ENCODE measurements around the gene TRIP12. TPM values are rescaled to one million over a fixed set of nuclear protein-coding genes. Genes with fewer than 3 reads are reported as not detected.

Gene TRIP12
- total and polyA plus RNA-seq, 2 of the 13 experiments (the other 11 are each of a cell fraction or from before 2014, with no cell fraction given) = 72.1 to 153 TPM

DNA sequence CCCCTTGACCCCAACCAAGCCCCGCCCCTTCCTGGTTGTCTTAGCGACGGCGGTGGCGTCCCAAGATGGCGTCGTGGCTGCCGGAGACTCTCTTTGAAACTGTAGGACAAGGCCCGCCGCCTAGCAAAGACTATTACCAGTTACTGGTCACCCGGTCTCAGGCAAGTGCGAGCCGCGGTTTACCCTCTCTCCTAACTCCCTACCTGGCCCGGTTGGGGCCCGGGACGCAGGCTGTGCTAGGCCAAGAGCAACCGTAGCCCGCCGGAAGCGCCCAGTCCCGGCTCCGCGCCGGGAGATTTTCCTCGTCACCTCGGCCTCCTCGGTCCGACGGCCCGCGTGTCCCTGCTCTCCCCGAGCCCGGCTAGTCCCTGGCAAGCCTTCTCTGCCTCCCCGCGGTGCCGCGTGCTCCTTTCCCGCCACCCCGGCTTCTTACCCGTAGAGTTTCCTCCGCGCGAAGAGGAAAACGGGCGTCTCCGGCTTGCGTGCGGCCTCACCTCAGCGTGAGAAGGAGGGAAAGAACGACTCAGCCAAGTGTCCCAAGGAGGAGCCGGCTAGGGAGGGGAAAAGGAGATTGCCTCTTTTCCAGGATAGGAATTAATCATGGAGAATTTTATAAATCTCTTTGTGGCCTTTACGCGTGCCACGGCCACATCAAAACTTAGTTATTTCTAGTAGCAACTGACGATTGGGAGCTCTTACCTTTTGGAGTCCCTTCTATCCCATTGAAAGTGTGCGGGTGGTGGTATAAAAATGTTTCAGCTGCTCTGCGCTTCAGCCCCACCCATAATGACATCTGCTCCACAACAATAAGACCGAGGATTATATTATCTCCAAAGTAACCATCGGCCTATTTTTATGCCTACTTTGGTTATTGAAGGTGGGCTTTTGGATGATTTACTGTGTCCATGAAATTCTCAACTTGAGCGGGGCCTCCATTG is 909 bp upstream of the TRIP12 start, which contains the start of gene FBXO36 (continued):
- TF ChIP-seq, protein P1, sequence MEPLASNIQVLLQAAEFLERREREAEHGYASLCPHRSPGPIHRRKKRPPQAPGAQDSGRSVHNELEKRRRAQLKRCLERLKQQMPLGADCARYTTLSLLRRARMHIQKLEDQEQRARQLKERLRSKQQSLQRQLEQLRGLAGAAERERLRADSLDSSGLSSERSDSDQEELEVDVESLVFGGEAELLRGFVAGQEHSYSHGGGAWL (CRISPR knock-in tag; IDR thresholded peaks at IDR 0.05) = peak; percentile 75
- TF ChIP-seq MIXL1 (CRISPR knock-in tag; IDR thresholded peaks at IDR 0.05) (no peak), KLF6 (CRISPR knock-in tag; IDR thresholded peaks at IDR 0.05) (no peak), TCF7L2 (IDR thresholded peaks at IDR 0.05; ENCODE audit: low read depth, low read length) (no peak), ELK4 (CRISPR knock-in tag; IDR thresholded peaks at IDR 0.05; ENCODE audit: borderline replicate concordance) (no peak), CREM (IDR thresholded peaks at IDR 0.05) (no peak), CREM (CRISPR knock-in tag; IDR thresholded peaks at IDR 0.05) (no peak), GTF3A (CRISPR knock-in tag; conservative IDR thresholded peaks at IDR 0.05) (no peak), MAFG (CRISPR knock-in tag; IDR thresholded peaks at IDR 0.05) (no peak), ZNF775 (CRISPR knock-in tag; IDR thresholded peaks at IDR 0.05; ENCODE audit: borderline replicate concordance) (no peak), HNRNPK (IDR thresholded peaks at IDR 0.05; ENCODE audit: low read depth, low read length, poor library complexity, severe bottlenecking) (no peak), ZNF619 (CRISPR knock-in tag; IDR thresholded peaks at IDR 0.05) (peak; percentile 49; the same call in 1 of the 2 replicates), TRIM24 (CRISPR knock-in tag; IDR thresholded peaks at IDR 0.05) (no peak), STAG1 (CRISPR knock-in tag; IDR thresholded peaks at IDR 0.05) (no peak), ZNF331 (CRISPR knock-in tag; IDR thresholded peaks at IDR 0.05) (no peak; the same call in 1 of the 2 replicates), GATAD2A (CRISPR knock-in tag; IDR thresholded peaks at IDR 0.05) (no peak), HOXA3 (CRISPR knock-in tag; IDR thresholded peaks at IDR 0.05) (peak; percentile 68), ZNF329 (CRISPR knock-in tag; IDR thresholded peaks at IDR 0.05; ENCODE audit: low read depth) (no peak), NFYC (CRISPR knock-in tag; IDR thresholded peaks at IDR 0.05) (no peak), RFX5 (IDR thresholded peaks at IDR 0.05; ENCODE audit: low read depth, low read length) (no peak), RAD51 (IDR thresholded peaks at IDR 0.05; ENCODE audit: borderline replicate concordance) (no peak), HDAC2 (CRISPR knock-in tag; IDR thresholded peaks at IDR 0.05) (0 out of 2 replicates have a peak, but pooled peaks have one; percentile 10)
- TF ChIP-seq, protein P2, sequence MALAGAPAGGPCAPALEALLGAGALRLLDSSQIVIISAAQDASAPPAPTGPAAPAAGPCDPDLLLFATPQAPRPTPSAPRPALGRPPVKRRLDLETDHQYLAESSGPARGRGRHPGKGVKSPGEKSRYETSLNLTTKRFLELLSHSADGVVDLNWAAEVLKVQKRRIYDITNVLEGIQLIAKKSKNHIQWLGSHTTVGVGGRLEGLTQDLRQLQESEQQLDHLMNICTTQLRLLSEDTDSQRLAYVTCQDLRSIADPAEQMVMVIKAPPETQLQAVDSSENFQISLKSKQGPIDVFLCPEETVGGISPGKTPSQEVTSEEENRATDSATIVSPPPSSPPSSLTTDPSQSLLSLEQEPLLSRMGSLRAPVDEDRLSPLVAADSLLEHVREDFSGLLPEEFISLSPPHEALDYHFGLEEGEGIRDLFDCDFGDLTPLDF (CRISPR knock-in tag; IDR thresholded peaks at IDR 0.05) = no peak; the same call in 1 of the 2 replicates
- TF ChIP-seq, protein P3, sequence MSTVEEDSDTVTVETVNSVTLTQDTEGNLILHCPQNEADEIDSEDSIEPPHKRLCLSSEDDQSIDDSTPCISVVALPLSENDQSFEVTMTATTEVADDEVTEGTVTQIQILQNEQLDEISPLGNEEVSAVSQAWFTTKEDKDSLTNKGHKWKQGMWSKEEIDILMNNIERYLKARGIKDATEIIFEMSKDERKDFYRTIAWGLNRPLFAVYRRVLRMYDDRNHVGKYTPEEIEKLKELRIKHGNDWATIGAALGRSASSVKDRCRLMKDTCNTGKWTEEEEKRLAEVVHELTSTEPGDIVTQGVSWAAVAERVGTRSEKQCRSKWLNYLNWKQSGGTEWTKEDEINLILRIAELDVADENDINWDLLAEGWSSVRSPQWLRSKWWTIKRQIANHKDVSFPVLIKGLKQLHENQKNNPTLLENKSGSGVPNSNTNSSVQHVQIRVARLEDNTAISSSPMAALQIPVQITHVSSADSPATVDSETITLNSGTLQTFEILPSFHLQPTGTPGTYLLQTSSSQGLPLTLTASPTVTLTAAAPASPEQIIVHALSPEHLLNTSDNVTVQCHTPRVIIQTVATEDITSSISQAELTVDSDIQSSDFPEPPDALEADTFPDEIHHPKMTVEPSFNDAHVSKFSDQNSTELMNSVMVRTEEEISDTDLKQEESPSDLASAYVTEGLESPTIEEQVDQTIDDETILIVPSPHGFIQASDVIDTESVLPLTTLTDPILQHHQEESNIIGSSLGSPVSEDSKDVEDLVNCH (CRISPR knock-in tag; IDR thresholded peaks at IDR 0.05) = no peak
